ENCODE measurements around the gene VSIG1.
A peak's percentile ranks its signal among the peaks of the same experiment; 100 is the strongest.

Gene VSIG1

DNA sequence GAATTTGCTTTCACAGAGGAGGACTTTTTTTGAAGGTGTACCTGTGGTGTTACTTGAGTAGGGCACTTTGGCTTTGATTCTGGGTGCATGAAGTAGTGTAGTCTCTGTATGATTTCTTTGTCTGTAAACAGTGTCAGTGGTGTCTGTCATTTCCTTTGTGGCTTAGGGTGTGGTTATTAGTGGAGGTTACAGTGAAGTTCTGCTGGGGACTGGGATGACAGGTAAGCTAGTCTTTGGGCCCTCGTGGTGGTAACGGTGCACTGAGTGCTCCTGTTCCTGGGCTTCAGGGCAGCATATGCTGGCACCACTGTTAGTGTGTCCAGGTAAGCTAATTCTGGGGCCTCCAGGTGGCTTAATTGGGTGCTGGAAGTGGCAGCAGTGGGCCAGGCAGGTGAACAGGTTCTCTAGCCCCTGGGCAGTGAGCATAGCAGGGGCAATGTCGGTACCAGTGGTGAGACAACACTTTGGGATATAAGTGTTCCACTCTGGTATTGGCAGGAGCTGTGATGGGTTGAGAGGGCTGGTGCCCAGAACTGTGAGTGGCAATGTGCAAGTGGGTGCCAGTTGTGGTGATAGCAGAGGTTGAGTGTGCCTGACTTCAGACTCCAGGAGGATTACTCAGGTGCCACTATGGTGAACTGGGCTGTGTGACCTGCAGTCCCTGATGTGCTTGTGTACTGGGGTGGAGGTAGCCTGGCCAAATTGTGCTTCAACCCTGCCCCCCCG is 26.0 kb upstream of the VSIG1 start:
- Histone ChIP-seq H3K27ac (ENCODE audit: poor library complexity, severe bottlenecking) (no peak overlapping the region), H3K27me3 (ENCODE audit: insufficient read depth, poor library complexity, severe bottlenecking) (no peaks in the 10 kb centered on the region), H3K9me3 (ENCODE audit: severe bottlenecking) (no peaks in the 10 kb centered on the region), H3K4me1 (ENCODE audit: insufficient read depth, poor library complexity, severe bottlenecking) (peaks cover 8% of the 10 kb centered on the region), H3K36me3 (ENCODE audit: low read depth) (no peaks in the 10 kb centered on the region), H3K4me3 (ENCODE audit: severe bottlenecking) (no peak overlapping the region)
- TF ChIP-seq, protein P1, sequence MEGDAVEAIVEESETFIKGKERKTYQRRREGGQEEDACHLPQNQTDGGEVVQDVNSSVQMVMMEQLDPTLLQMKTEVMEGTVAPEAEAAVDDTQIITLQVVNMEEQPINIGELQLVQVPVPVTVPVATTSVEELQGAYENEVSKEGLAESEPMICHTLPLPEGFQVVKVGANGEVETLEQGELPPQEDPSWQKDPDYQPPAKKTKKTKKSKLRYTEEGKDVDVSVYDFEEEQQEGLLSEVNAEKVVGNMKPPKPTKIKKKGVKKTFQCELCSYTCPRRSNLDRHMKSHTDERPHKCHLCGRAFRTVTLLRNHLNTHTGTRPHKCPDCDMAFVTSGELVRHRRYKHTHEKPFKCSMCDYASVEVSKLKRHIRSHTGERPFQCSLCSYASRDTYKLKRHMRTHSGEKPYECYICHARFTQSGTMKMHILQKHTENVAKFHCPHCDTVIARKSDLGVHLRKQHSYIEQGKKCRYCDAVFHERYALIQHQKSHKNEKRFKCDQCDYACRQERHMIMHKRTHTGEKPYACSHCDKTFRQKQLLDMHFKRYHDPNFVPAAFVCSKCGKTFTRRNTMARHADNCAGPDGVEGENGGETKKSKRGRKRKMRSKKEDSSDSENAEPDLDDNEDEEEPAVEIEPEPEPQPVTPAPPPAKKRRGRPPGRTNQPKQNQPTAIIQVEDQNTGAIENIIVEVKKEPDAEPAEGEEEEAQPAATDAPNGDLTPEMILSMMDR (IDR thresholded peaks at IDR 0.05; ENCODE audit: poor library complexity, severe bottlenecking): no peak
- no peak for ATAC-seq (ENCODE audit: low read depth)
- DNase-seq (ENCODE audit: low spot score): no peak

GRCh38 chrX:108019382-108019875 is 25.4 kb upstream of the VSIG1 start:
- no peak for ATAC-seq (ENCODE audit: low read depth)
- Histone ChIP-seq H3K4me1 (ENCODE audit: insufficient read depth, poor library complexity, severe bottlenecking) (peaks cover 8% of the 10 kb centered on the region), H3K9me3 (ENCODE audit: severe bottlenecking) (no peaks in the 10 kb centered on the region), H3K27me3 (ENCODE audit: insufficient read depth, poor library complexity, severe bottlenecking) (no peaks in the 10 kb centered on the region), H3K36me3 (ENCODE audit: low read depth) (no peaks in the 10 kb centered on the region), H3K4me3 (ENCODE audit: severe bottlenecking) (no peak overlapping the region), H3K27ac (ENCODE audit: poor library complexity, severe bottlenecking) (no peak overlapping the region)
- DNase-seq (ENCODE audit: low spot score): no peak
- TF ChIP-seq, protein P1 (IDR thresholded peaks at IDR 0.05; ENCODE audit: poor library complexity, severe bottlenecking): no peak

- no peaks in the 10 kb centered on the region for H3K27me3 ChIP-seq (ENCODE audit: insufficient read depth, poor library complexity, severe bottlenecking)
- no peaks in the 10 kb centered on the region for H3K36me3 ChIP-seq (ENCODE audit: low read depth)
- H3K9me3 ChIP-seq (ENCODE audit: severe bottlenecking): no peaks in the 10 kb centered on the region
- ATAC-seq (ENCODE audit: low read depth) (no peak), DNase-seq (ENCODE audit: low spot score) (no peak)
- H3K4me1 ChIP-seq (ENCODE audit: insufficient read depth, poor library complexity, severe bottlenecking): peaks cover 8% of the 10 kb centered on the region
- TF ChIP-seq, protein P1 (IDR thresholded peaks at IDR 0.05; ENCODE audit: poor library complexity, severe bottlenecking): peak; percentile 67
- no peak overlapping the region for H3K27ac ChIP-seq (ENCODE audit: poor library complexity, severe bottlenecking)
- H3K4me3 ChIP-seq (ENCODE audit: severe bottlenecking): no peak overlapping the region
Measured at GRCh38 chrX:108020631-108021030, 24.2 kb upstream of the VSIG1 start.

GRCh38 chrX:108022491-108023089 is 22.3 kb upstream of the VSIG1 start:
- Histone ChIP-seq H3K27ac (ENCODE audit: poor library complexity, severe bottlenecking) (no peak overlapping the region), H3K9me3 (ENCODE audit: severe bottlenecking) (no peaks in the 10 kb centered on the region), H3K27me3 (ENCODE audit: insufficient read depth, poor library complexity, severe bottlenecking) (no peaks in the 10 kb centered on the region), H3K4me1 (ENCODE audit: insufficient read depth, poor library complexity, severe bottlenecking) (peaks cover 8% of the 10 kb centered on the region), H3K36me3 (ENCODE audit: low read depth) (no peaks in the 10 kb centered on the region), H3K4me3 (ENCODE audit: severe bottlenecking) (no peak overlapping the region)
- ATAC-seq (ENCODE audit: low read depth) (peak; percentile 44; the same call in 2 of the 3 replicates), DNase-seq (ENCODE audit: low spot score) (no peak)
- TF ChIP-seq, protein P1 (IDR thresholded peaks at IDR 0.05; ENCODE audit: poor library complexity, severe bottlenecking): no peak

DNA sequence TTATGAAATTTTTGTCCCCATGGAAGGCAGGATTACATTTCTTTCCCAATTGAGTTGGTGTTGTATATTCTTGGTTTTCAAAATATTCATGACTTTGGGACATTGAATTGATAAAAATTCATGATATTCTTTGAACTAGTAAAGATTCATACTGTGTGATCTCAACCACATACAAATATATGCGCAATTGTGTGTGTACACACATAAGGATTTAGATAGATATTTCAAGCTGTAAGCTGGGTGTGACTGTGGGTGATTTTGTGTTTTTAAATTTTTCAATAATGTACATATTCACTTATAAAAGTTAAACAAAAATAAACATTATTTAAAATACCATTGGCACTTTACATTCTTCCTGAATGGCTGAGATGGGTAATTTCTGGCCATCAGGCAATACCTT is 19.5 kb upstream of the VSIG1 start:
- Histone ChIP-seq H3K27ac (ENCODE audit: poor library complexity, severe bottlenecking) (no peak overlapping the region), H3K27me3 (ENCODE audit: insufficient read depth, poor library complexity, severe bottlenecking) (no peaks in the 10 kb centered on the region), H3K4me1 (ENCODE audit: insufficient read depth, poor library complexity, severe bottlenecking) (peaks cover 8% of the 10 kb centered on the region), H3K4me3 (ENCODE audit: severe bottlenecking) (no peak overlapping the region), H3K36me3 (ENCODE audit: low read depth) (no peaks in the 10 kb centered on the region), H3K9me3 (ENCODE audit: severe bottlenecking) (no peaks in the 10 kb centered on the region)
- TF ChIP-seq, protein P1 (IDR thresholded peaks at IDR 0.05; ENCODE audit: poor library complexity, severe bottlenecking): no peak
- DNase-seq (ENCODE audit: low spot score) (no peak), ATAC-seq (ENCODE audit: low read depth) (no peak)
